H1 (cell line): ENCODE data around the gene COL21A1. TPM values are rescaled to one million over a fixed set of nuclear protein-coding genes. Genes with fewer than 3 reads are reported as not detected.

Source experiments
- BACH1 ChIP-seq: IDR thresholded peaks from 2 replicates; pipeline ENCODE4 v1.6.1; 2012; ENCODE audit warnings: low read length, improper control_type of control experiment
- BRCA1 ChIP-seq: IDR thresholded peaks from 2 replicates; pipeline ENCODE4 v1.6.1; 2012; ENCODE audit warnings: low read depth, low read length, improper control_type of control experiment
- CHD1 ChIP-seq: IDR thresholded peaks from 2 replicates; pipeline ENCODE4 v1.6.1; 2012; ENCODE audit warnings: low read depth, low read length, improper control_type of control experiment
- EZH2 ChIP-seq: fragments of 200-600 bp; sonication (generic); IDR thresholded peaks from 2 replicates; pipeline ENCODE4 v1.7.1; 2012; ENCODE audit warnings: low read depth, mild to moderate bottlenecking, moderate library complexity, low read length, inconsistent platforms; ENCODE audit not compliant: severe bottlenecking
- JUN ChIP-seq: IDR thresholded peaks from 2 replicates; pipeline ENCODE4 v1.6.1; 2011; ENCODE audit warnings: low read depth, mild to moderate bottlenecking, improper control_type of control experiment, low read length
- PHF8 ChIP-seq: fragments of 200-600 bp; sonication (generic); conservative IDR thresholded peaks from 2 replicates; pipeline ENCODE4 v1.7.1; 2012; ENCODE audit warnings: low read depth, mild to moderate bottlenecking, inconsistent platforms, low read length, moderate library complexity
- SRF ChIP-seq: IDR thresholded peaks from 2 replicates; pipeline ENCODE4 v1.6.1; 2011; ENCODE audit warnings: mild to moderate bottlenecking, low read depth, low read length, moderate library complexity
- polyA plus RNA-seq, 7 experiments: library from polyadenylated mRNA; depleted of rRNA in 3 of 7; stranded (reverse) in 5 of 7; unstranded in 2 of 7; fragments of >200 nt in 5 of 7; fragments of 200-250 nt in 2 of 7; gene quantifications; 1 replicate in 5 of 7; 2 replicates in 1 of 7; 4 replicates in 1 of 7; pipeline versions ENCODE4 v1.2.1 to v1.2.3, GENCODE V29; 2011 to 2013; ENCODE audit warnings: missing spikeins in 2 of 7, mixed read lengths in 2 of 7
- total RNA-seq: library from RNA; stranded (reverse); fragmentation: NEBNext Ultra II Directional; extraction: Animal tissue kit (Norgen Biotek cat#: 25700); gene quantifications from 2 replicates; pipeline ENCODE4 v1.2.1, GENCODE V29; 2021

The COL21A1 gene
- total and polyA plus RNA-seq, 2 of the 8 experiments (the other 6 are each of a cell fraction or from before 2014, with no cell fraction given) = 1.6 to 3.4 TPM

DNA sequence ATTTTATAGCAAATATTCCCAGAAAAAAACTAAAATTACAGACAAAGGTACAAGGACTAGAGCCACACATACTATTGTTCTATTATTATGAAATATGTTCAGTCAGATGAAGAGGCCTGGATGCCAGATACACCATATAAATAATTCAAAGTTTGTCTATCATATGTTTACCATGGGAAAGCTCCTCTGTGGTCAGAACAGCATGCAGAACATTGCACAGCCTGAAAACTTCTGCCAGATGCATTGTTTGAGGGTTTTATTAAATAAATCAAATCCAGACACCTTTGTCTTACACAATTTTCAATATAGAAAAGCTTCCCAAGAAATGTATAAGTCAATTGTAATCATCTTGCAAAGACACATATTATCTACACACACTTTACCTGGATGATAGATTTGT is 35.0 kb upstream of the COL21A1 start (continued):
- TF ChIP-seq JUN (no peak), SRF (no peak), CHD1 (no peak), BACH1 (no peak), PHF8 (no peak), EZH2 (no peak), BRCA1 (no peak)
